GM18502 (cell line): ENCODE data around the gene CNNM4.
A peak's percentile ranks its signal among the peaks of the same experiment; 100 is the strongest.

Experiments used
- ATAC-seq: cut with Tn5 transposase; IDR thresholded peaks from one replicate; pipeline ENCODE4 v1.9.1; 2021; ENCODE audit warnings: mild to moderate bottlenecking; ENCODE audit not compliant: unreplicated experiment, poor library complexity

Gene CNNM4

DNA sequence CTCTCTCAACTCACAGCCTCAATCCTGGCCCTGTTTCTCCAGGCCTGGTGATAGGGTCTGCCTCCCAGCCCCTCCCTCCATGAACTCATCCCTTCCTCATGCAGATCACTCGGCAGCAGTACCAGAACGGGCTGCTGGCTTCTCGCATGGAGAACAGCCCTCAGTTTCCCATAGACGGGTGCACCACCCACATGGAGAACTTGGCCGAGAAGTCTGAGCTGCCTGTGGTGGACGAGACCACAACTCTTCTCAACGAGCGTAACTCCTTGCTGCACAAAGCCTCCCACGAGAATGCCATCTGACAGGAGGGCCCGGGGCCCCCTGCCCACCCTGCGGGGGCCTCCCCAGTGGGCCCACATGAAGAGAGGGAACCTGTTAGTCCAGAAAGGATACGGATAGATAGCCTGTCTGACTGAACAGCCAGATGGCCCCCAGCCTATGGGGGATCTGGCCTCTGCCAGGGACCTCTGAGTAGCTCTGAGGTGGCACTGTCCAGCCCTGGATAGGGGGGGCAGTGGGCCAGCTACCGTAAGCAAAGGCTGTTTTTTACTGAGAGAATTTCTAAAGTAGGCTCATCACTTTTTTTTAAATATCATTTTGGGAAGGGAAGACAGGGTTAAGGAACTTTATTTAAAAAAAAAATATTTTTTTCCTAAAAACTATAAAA lies 48.6 kb downstream of the CNNM4 start:
- ATAC-seq, result no peak

DNA sequence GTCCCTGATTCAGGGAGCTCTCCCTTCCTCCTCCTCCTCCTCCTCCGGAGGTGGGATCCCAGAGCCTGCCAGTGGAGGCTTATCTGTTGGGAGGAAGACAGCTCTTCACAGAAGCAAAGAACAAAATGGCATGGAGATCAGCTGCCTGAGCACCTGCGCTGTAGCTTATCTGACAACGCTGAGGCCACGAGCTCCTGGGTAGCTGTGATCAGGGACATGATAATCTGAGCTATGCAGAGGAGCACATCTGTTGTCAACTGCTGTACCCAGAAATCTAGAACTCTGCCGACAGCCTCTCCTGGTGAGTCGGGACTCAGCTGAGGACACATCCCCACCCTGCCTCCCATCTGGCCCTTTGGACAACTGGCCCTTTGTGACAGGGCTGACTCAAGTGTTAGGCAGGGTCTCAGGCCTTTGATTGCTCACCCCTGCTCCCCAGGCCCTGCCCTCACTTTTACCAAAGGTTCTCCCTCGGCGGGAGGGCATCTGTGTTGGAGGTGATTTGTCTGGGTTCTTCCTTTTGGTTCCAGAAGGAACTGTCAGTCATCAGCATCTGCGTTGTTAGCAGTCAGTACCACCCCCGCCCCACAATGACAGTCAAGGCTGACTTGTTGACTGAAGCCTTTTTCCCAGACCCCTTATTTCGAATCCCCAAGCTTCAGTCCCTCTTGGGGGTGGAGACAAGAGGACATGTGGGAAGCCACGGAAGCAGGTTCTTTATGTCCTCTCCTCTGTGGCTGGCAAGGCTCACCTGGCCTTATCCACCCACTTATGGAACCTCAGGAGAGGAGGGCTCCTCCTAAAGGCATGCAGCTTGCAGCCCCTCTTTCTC lies 49.5 kb downstream of the CNNM4 start:
- ATAC-seq, result no peak

DNA sequence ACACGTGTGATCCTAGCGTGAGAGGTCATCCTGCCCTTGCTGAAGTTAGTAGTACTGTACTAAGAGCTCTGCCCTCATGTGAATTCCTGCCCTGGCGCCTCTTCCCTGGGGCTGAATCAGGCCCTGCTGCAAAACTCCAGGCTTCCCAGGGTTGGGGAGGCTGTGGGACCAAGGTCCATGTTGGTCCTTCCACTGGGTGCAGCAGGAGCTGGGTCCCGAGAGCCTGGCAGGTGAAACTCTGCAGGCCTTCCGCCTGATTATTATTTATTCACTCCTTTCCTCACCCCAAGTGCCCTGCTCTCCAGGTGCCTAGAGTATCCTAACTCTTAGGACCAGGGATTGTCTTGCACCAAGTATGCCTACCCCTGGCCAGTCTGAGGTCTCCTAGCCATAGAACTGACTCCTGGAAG lies 50.1 kb downstream of the CNNM4 start:
- ATAC-seq, result no peak

DNA sequence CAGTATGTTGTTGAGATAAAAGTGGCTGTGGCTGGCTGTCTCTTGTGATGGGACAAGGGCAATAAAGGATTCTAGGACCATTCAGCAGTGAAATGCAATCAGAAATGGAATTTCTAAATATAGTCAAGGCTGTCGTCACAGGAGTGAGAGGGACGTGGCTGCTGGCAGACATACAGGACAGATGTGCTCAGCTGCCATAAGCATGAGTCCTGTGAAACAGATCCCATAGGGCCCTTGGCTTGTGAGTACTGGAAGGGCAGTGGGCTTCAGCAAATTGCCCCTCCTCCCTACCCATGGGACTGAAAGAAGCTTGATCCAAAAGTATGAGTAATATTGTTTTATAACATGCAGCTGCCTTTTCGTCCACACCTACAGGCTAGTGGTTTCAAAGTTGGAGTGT lies 51.2 kb downstream of the CNNM4 start:
- ATAC-seq, result no peak

DNA sequence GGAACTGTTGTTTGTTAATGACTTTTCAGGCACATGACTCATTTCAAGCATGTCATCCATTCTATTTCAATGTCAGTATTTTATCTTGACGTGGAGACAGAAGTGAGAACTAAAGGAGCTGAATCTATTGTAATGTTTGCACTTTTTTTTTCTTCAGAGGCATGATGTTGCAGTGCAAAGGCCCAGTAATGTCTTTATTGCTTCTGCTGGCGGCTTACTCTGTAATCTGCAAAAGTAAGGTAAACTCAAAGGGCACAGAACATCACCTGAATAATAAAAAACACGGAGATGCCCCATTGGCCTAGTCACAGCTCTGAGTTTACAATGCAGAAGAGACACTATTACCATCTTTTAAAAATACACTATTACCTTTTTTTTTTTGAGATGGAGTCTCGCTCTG lies 53.0 kb downstream of the CNNM4 start:
- ATAC-seq, result no peak

DNA sequence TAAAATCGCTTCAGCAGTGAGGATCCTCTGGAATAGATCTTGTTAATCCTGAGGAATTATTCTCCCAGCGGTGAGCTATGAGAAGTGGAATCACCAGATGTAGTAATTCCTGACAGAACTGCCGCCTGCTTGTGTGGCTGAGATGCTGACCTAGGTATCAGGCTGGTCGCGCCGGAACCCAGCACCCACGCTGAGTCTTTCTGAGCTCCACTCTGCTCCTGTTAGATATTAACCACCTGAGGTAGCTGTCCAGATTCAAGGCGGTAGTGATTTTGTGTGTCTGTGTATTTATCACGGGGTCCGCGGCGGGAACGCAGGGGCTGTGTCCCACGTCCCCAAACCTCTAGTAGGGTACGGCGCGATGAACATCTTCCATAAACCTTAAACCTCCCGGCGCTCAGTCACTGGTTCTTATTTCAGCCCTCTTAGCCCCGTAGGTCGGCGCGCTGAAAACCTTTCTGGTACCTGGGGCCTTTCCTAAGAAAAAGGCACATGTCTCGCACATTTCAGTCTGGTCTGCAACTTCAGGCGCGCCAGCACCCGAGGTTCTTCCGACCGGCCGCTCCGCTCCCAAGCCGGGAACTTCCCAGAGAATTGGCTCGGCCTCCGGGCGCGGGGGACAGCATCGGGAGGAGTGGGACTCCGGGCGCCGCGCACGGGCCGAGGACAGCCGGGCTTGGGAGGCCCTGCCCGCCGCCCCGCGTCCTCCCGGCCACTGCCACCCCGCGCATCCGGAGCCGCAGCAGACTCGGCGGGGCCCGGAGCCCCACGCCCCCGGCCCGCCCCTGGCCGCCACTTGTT lies 54.8 kb downstream of the CNNM4 start:
- no peak for ATAC-seq

DNA sequence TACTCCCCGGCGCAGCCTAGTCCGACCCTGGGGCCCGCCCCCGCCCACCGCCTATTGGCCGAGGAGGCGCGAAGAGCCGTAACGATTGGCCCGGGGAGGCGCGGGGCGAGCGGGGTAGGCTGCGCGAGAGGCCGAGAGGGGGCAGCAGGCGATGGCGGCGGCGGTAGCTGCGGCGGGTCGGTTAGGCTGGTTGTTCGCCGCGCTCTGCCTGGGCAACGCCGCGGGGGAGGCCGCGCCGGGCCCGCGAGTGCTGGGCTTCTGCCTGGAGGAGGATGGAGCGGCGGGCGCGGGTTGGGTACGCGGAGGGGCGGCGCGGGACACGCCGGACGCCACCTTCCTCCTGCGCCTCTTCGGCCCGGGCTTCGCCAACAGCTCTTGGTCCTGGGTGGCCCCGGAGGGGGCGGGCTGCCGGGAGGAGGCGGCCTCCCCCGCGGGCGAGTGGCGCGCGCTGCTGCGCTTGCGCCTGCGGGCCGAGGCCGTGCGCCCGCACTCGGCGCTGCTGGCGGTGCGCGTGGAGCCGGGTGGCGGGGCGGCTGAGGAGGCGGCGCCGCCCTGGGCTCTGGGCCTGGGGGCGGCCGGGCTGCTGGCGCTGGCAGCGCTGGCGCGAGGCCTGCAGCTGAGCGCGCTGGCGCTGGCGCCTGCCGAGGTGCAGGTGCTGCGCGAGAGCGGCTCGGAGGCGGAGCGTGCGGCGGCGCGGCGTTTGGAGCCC lies 55.6 kb downstream of the CNNM4 start, which contains the start of gene CNNM3:
Gene CNNM3, plus strand, starts transcription at position 142 of the 709 bp plus-strand sequence. Its CDS starts 10 bp downstream, at position 152.
- ATAC-seq, result peak; percentile 90

DNA sequence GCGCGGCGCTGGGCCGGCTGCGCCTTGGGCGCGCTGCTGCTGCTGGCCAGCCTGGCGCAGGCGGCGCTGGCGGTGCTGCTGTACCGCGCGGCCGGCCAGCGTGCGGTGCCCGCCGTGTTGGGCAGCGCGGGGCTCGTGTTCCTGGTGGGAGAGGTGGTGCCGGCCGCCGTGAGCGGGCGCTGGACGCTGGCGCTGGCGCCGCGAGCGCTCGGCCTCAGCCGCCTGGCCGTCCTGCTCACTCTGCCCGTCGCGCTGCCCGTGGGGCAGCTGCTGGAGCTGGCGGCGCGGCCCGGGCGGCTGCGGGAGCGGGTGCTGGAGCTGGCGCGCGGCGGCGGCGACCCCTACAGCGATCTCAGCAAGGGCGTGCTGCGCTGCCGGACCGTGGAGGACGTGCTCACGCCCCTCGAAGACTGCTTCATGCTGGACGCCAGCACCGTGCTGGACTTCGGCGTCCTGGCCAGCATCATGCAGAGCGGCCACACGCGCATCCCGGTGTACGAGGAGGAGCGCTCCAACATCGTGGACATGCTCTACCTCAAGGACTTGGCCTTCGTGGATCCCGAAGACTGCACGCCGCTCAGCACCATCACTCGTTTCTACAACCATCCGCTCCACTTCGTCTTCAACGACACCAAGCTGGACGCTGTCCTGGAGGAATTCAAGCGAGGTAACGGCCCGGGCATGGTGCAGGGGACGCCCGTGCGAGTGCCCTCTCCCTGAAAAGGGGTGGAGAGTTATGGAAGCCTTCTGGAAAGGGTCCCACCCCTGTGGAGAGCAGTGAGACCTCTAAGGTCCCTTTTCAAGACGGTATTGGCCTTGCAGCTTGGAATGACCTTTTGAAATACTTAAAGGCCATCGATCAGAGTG lies 56.4 kb downstream of the CNNM4 start:
- ATAC-seq, result peak; percentile 0

DNA sequence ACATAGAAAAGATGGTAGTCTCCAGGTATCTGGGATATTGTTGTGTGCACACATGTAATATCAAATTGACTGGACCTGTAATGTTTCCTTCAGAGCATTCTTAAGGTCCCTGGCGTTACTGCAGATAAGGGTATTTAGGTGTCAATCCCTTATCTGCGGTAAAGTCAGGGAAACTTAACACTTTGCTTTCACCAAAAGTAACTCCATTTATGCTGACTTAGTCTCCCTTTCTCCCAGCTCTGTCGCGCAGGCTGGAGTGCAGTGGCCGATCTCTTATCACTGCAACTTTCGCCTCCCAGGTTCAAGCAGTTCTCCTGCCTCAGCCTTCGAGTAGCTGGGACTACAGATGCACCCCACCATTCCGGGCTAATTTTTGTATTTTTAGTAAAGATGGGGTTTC lies 57.2 kb downstream of the CNNM4 start:
- no peak for ATAC-seq

DNA sequence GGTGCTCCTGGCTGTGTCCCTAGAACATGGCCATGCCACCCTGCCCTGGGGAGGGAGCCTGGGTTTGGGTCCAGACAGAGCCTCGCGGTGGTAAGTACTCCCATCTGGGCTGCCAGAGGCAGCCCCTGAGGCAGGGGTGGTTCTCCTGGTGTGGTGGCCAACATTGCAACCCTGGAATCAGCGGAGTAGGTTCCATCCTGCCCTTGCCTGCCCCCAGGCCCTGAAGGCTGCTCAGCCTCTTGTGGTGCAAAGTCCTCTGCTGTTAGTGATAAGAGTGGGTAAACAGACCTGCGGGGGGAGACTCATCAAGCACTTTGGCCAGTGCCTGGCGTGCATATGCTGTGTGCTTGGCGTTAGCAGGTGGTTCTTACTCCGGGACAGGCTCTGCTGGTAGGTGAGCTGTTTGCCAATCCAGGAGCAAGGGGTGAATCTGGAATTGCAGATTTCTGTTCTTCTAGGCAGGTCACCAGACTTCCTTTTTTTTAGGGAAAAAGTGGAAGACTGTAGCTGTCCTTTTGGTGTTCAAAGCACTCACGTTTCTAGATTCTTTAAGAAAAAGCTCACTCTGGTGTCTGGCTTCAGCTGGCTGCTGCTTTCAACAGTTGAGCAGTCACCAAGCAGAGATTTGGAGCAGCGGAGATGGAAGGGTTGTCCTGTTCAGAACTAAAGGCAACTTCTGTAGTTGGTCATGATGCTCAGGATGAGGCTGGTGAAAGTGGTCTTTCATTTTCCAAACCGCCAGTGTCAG lies 58.6 kb downstream of the CNNM4 start:
- no peak for ATAC-seq

DNA sequence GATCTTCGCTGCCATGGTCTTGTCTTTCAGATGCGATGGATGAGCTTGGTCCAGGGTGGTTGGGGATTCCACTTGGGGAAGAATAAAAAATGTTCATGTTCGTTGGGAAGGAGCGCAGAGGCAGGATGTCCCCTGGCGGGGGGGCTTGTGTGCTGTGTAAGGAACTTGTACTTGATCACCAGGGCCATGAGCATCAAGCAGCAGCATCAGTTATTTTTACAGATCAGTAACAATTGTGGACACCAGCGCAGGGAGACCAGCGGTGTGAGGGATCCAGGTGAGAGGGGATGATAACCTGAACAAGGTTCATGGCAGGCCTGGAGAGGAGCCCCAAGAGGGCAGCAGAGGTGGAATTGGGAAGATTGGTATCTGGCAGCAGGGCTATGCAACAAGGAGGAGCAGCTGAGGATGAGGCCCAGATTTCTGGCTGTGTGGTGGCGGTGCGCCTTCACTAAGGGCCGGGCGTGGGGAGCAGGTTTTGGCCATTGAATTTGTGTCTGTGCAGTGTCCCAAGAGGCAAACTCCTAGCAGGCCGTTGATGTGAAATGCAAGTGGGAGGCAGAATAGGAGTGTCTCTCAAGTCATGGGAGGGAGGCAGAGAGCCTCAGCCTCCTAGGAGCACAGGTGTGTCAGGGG lies 59.3 kb downstream of the CNNM4 start:
- ATAC-seq, result no peak

DNA sequence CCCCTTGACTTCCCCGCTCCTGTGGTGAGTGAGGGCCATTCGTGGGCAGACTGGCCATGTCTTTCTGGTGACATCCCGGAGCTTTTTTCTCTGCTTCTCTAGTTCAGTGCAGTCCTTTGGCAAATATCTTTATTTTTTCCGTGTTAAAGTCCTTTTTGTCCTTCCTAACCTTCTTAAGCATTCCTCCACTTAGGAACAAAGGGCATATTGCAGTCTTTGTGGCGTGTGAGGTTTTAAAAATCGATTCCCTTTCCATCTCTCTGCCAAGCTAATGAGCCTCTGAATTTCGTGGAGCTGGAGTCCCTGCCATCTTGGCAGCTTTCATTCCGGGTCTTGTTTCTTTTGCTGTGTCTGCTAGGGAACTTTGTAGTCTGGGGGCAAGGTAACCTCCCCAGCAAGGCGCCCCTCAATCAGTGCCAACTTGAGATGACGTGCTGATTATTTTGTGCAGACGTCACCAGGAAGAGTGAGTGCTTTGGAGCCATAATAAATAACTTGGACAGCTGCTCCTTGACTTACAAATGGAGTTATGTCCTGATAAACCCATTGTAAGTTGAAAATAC lies 60.5 kb downstream of the CNNM4 start:
- ATAC-seq, result no peak

DNA sequence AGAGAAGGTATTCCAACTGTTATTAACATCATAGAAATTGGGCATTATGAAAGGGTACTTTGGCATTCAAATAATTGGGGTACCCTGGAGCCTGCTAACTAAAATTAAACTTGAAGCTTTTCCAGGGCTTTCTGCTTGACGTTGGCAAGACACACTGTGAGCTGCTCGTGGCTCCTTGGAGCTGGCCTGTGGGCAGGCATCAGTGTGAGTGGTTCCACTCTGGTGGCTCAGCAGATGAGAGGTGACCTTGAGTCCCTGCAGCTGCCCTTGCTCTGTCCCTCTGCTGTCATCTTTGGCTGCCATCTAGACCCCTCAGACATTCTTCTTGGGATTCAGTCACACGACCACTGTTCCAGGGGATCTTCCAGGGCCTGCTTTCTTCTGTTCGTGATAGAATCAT lies 62.1 kb downstream of the CNNM4 start:
- ATAC-seq, result no peak

DNA sequence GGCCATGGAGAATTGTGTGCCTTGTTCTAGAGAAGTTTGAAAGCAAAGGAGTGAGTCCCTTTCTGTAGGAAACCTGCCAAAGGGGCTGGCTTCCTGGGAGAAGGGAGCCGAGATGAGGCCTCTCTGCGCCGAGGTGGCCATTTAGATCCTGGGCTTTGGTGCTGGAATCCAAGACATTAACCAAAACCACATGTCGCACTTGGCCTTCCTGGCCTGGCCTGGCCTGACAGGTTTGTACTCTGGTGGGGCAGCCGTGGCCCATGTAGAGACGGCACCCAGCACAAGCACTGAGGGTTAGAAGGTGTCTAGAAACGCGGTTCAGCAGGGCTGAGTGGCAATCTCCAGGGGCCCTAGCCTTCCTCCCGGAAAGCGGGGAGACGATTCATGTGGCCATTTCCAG lies 62.5 kb downstream of the CNNM4 start:
- no peak for ATAC-seq

DNA sequence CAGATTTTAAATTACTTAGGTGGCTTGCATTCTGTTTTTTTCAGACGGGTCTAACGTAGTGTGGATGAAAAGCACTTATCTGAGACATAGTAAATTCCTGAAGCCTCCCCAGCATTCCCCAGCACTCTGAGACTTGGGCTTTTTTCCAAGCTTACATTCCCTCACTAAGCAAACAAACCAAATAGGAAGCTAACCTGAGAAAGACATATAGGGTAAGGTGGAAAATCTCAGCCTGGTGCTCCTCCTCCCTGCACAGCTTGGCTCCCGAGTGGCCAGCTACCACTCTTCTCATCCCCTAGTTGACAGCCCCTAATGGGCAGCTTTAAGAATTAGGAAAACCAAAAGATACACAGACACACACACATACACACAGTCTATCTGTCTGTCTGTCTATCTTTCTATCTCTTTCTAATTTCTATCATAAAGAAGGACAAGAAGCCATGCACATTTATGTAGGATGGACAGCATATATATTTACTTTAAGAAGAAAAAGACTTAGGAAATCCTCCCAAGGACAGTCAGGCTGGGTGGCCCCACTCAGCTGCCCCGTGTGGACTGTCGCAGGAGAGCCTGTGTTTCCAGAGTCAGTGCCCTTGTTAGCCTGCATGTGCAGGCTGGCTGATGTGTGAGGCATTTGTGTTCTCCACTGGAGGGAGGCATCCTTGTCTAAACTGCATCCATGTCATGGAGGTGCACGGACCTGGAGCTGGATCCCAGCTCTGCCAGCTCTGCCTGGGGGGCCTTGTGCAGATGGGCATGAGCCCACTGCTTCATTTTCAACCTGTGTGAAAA lies 63.6 kb downstream of the CNNM4 start:
- ATAC-seq, result no peak

DNA sequence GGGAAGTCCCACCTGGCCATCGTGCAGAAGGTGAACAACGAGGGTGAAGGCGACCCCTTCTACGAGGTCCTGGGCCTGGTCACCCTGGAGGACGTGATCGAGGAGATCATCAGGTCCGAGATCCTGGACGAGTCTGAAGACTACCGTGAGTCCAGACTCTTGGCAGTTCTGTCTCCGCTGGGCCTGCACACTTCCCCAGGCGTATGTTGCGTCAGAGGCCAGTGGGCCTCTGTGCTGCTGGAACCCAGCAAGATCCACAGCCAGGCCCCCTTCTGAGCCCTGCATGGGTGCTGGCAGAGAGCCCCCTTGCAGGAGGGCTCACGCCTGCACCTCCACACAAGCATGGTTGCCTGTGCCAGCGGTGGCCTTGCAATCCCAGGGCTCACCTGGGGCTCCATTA lies 64.4 kb downstream of the CNNM4 start:
- no peak for ATAC-seq

DNA sequence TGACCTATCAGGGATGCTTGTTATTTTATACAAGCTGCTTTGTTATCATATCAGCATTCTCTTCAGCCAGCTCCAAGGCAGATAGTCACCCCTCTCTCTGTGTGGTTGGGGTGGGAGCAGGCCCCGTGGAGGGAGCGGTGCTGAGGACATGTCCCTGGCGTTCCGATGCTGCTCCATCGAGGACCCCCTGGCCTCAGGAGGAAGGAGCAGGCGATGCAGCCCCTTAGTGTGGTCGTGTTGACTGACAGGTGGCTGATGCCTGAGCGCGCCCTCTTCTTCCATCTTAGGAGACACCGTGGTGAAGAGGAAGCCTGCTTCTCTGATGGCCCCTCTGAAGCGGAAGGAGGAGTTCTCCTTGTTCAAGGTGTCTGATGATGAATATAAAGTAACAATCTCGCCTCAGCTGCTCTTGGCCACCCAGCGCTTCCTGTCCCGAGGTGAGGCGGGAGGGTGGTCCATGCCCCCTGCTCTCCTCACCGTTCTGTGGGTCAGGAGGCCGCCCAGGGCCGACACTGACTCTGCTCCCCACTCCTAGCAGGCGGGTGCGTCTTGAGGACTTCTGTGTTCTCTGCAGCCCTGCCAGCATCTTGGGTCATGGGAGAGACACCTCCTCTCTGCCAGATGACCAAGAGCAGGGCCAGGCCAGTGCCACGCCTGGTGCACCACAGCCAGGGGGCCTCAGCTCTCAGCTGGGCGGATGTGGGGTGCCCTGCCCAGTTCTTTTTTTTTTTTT lies 66.0 kb downstream of the CNNM4 start:
- ATAC-seq, result no peak
